Erythroblast (primary cell): ENCODE measurements around the gene CYLD.

ENCODE experiments used
- GATA1 ChIP-seq: IDR thresholded peaks from 2 replicates; pipeline ENCODE4 v1.6.1; 2011; ENCODE audit warnings: low read depth, mild to moderate bottlenecking, control low read depth, low read length, moderate library complexity
- POLR2A ChIP-seq: IDR thresholded peaks from 2 replicates; pipeline ENCODE4 v1.6.1; 2011; ENCODE audit warnings: mild to moderate bottlenecking, low read length

GRCh38 chr16:50847166-50847565, 105.3 kb downstream of the CYLD start:
- TF ChIP-seq POLR2A: no peak
- TF ChIP-seq GATA1: no peak
